ENCODE data around the gene F5.

The F5 gene

GRCh38 chr1:169588112-169588511 is 1.8 kb upstream of the F5 start:
- DNase-seq (ENCODE audit: low read depth) = no peak

- no peak for DNase-seq (ENCODE audit: low read depth)
These were observed 250 bp downstream of the F5 start for GRCh38 chr1:169586067-169586394.

GRCh38 chr1:169585181-169585580 is 1.1 kb downstream of the F5 start:
- no peak for DNase-seq (ENCODE audit: low read depth)

GRCh38 chr1:169584483-169585144 is 1.7 kb downstream of the F5 start:
- no peak for DNase-seq (ENCODE audit: low read depth)

- DNase-seq (ENCODE audit: low read depth) = no peak
These were observed 8.1 kb downstream of the F5 start for GRCh38 chr1:169577981-169578738.

- no peak for DNase-seq (ENCODE audit: low read depth)
These were observed 9.3 kb downstream of the F5 start for GRCh38 chr1:169576935-169577331.

GRCh38 chr1:169576241-169576934 is 9.9 kb downstream of the F5 start:
- DNase-seq (ENCODE audit: low read depth) = no peak

- no peak for DNase-seq (ENCODE audit: low read depth)
These were observed 11.9 kb downstream of the F5 start for GRCh38 chr1:169574336-169574735.

GRCh38 chr1:169572187-169572586 is 14.1 kb downstream of the F5 start:
- no peak for DNase-seq (ENCODE audit: low read depth)

GRCh38 chr1:169571450-169571849 is 14.8 kb downstream of the F5 start:
- DNase-seq (ENCODE audit: low read depth) = no peak

- no peak for DNase-seq (ENCODE audit: low read depth)
These were observed 16.1 kb downstream of the F5 start for GRCh38 chr1:169570172-169570574.

GRCh38 chr1:169568497-169568896 is 17.8 kb downstream of the F5 start:
- no peak for DNase-seq (ENCODE audit: low read depth)

GRCh38 chr1:169565335-169566271 is 20.7 kb downstream of the F5 start:
- no peak for DNase-seq (ENCODE audit: low read depth)

- DNase-seq (ENCODE audit: low read depth) = no peak
These were observed 22.6 kb downstream of the F5 start for GRCh38 chr1:169563650-169564049.

GRCh38 chr1:169563019-169563615 is 23.2 kb downstream of the F5 start:
- DNase-seq (ENCODE audit: low read depth) = no peak

- no peak for DNase-seq (ENCODE audit: low read depth)
These were observed 24.6 kb downstream of the F5 start for GRCh38 chr1:169561692-169562091.

GRCh38 chr1:169557131-169557530 is 29.1 kb downstream of the F5 start:
- DNase-seq (ENCODE audit: low read depth) = no peak

GRCh38 chr1:169550294-169550693 is 36.0 kb downstream of the F5 start:
- DNase-seq (ENCODE audit: low read depth) = no peak

- DNase-seq (ENCODE audit: low read depth) = no peak
These were observed 38.0 kb downstream of the F5 start for GRCh38 chr1:169548282-169548681.

- DNase-seq (ENCODE audit: low read depth) = no peak
These were observed 39.9 kb downstream of the F5 start for GRCh38 chr1:169546087-169546995.

- no peak for DNase-seq (ENCODE audit: low read depth)
These were observed 40.8 kb downstream of the F5 start for GRCh38 chr1:169545472-169545871.
